ENCODE results near the gene COBL. TPM values are rescaled to one million over a fixed set of nuclear protein-coding genes. Genes with fewer than 3 reads are reported as not detected.

Gene COBL
- total RNA-seq, 2 experiments from 2014 or later, result not detected

- ATAC-seq (ENCODE audit: low read depth) (no peak), DNase-seq (no peak)
- H3K4me3 Mint-ChIP-seq, result no peak overlapping the region
- H3K27ac Mint-ChIP-seq, result no peak overlapping the region
- H3K36me3 Mint-ChIP-seq, result no peaks in the 10 kb centered on the region
- POLR2A ChIA-PET, result no interaction called here
- peaks cover 13% of the 10 kb centered on the region for H3K27me3 Mint-ChIP-seq
- H3K4me1 Mint-ChIP-seq, result peaks cover 2% of the 10 kb centered on the region
- H3K9me3 Mint-ChIP-seq, result no peaks in the 10 kb centered on the region
Observed at GRCh38 chr7:51161937-51162336, 154.7 kb downstream of the COBL start.

- no peak for ATAC-seq (ENCODE audit: low read depth)
- POLR2A ChIA-PET, result no interaction called here
- no peaks in the 10 kb centered on the region for H3K9me3 Mint-ChIP-seq
- H3K4me1 Mint-ChIP-seq, result peaks cover 2% of the 10 kb centered on the region
- no peak overlapping the region for H3K4me3 Mint-ChIP-seq
- H3K27ac Mint-ChIP-seq, result no peak overlapping the region
- no peaks in the 10 kb centered on the region for H3K36me3 Mint-ChIP-seq
- H3K27me3 Mint-ChIP-seq, result peaks cover 14% of the 10 kb centered on the region
- peak; percentile 66 for DNase-seq
Observed at GRCh38 chr7:51160990-51161615, 155.5 kb downstream of the COBL start.

GRCh38 chr7:51160411-51160810 lies 156.2 kb downstream of the COBL start:
- Mint-ChIP-seq H3K27me3 (peaks cover 15% of the 10 kb centered on the region), H3K9me3 (no peaks in the 10 kb centered on the region), H3K4me1 (peaks cover 2% of the 10 kb centered on the region), H3K36me3 (no peaks in the 10 kb centered on the region), H3K27ac (no peak overlapping the region), H3K4me3 (no peak overlapping the region)
- ATAC-seq (ENCODE audit: low read depth) (no peak), DNase-seq (no peak)
- POLR2A ChIA-PET, result no interaction called here

DNA sequence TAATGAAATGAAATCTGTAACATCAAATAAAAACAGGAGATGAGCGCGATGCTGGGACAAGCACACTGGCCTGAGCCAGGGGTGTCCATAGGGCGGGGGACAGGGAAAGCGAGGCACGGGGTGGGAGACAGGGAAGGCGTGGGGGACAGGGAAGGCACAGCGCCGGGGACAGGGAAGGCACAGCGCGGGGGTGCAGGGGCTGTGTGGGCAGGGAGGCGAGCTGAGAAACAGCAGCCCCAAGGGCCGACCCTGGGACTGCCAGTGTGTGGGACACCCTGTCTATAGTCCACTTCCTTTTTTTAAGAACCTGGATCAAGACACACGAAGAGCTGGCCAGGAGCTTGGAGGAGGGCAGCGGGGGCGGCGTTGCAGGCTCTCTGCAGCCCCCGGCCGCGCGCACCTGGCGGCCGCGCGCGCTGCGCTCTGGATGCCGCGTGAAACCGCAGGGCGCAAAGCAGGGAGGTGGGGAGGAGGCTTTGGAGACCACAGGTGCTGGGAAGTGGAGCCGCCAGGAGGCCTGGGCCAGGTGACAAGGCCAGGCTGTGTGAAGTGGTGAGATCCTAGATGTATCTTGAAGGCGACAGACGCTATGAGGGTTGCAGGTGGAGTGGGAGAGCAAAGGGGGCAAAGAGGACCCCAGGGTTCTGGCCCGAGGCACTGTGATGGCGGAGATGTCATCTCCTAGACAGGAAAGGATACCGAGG lies 157.7 kb downstream of the COBL start:
- H3K27me3 Mint-ChIP-seq, result peaks cover 16% of the 10 kb centered on the region
- DNase-seq (no peak), ATAC-seq (ENCODE audit: low read depth) (no peak)
- no peaks in the 10 kb centered on the region for H3K36me3 Mint-ChIP-seq
- H3K27ac Mint-ChIP-seq, result no peak overlapping the region
- H3K4me1 Mint-ChIP-seq, result peaks cover 2% of the 10 kb centered on the region
- no peak overlapping the region for H3K4me3 Mint-ChIP-seq
- no peaks in the 10 kb centered on the region for H3K9me3 Mint-ChIP-seq
- POLR2A ChIA-PET, result no interaction called here

DNA sequence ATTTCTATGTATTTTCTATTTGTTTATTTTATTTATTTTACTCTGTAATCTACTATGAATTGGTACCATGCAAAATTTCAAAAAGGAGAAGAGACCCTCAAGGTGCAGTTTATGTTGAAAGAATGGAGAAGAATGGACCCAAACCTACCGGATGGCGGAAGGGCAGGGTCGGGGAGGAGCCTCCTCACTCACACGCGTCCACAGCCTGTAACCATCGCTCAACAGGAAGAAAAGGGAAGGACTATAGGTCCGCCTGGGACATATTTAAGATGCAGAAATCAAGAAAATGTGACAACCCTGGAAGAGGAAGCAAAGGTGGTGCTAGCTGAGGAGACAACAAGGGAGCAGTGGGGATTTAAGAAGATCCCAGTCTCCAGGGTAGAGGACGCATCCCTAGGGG lies 158.4 kb downstream of the COBL start:
- H3K27ac Mint-ChIP-seq, result no peak overlapping the region
- no peak for ATAC-seq (ENCODE audit: low read depth)
- H3K4me1 Mint-ChIP-seq, result no peaks in the 10 kb centered on the region
- no peak overlapping the region for H3K4me3 Mint-ChIP-seq
- H3K36me3 Mint-ChIP-seq, result no peaks in the 10 kb centered on the region
- peaks cover 16% of the 10 kb centered on the region for H3K27me3 Mint-ChIP-seq
- DNase-seq, result no peak
- POLR2A ChIA-PET, result no interaction called here
- no peaks in the 10 kb centered on the region for H3K9me3 Mint-ChIP-seq

GRCh38 chr7:51154201-51154600 lies 162.4 kb downstream of the COBL start:
- Mint-ChIP-seq H3K27ac (no peak overlapping the region), H3K4me3 (no peak overlapping the region), H3K4me1 (no peaks in the 10 kb centered on the region), H3K9me3 (no peaks in the 10 kb centered on the region), H3K36me3 (no peaks in the 10 kb centered on the region), H3K27me3 (peaks cover 16% of the 10 kb centered on the region)
- ATAC-seq (ENCODE audit: low read depth), result no peak
- no peak for DNase-seq
- POLR2A ChIA-PET, result no interaction called here

DNA sequence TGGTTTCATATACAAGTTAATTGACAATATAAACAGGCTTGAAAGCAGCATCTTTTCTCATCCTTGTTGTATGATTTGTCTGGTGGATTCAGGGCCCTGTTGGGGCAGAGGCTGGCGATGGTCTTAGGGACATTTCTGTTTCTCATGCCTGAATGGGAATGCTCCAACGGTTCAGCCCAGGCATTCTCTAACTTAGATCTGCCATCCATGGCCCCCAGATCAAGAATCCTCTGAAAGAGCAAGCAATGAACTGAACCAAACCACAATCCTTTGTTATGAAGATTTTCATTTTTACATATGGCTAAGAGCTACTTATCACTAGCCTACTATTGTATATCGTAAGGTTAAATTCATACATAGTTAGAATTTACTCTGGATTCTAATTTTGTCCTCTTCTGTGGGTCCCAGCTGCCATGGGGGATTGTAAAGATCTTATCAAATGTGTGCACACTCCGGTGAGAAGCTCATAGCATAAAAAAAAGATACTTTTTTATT lies 163.9 kb downstream of the COBL start:
- H3K4me1 Mint-ChIP-seq, result no peaks in the 10 kb centered on the region
- POLR2A ChIA-PET, result no interaction called here
- H3K27ac Mint-ChIP-seq, result no peak overlapping the region
- H3K9me3 Mint-ChIP-seq, result no peaks in the 10 kb centered on the region
- peaks cover 16% of the 10 kb centered on the region for H3K27me3 Mint-ChIP-seq
- no peaks in the 10 kb centered on the region for H3K36me3 Mint-ChIP-seq
- DNase-seq (no peak), ATAC-seq (ENCODE audit: low read depth) (no peak)
- no peak overlapping the region for H3K4me3 Mint-ChIP-seq

DNA sequence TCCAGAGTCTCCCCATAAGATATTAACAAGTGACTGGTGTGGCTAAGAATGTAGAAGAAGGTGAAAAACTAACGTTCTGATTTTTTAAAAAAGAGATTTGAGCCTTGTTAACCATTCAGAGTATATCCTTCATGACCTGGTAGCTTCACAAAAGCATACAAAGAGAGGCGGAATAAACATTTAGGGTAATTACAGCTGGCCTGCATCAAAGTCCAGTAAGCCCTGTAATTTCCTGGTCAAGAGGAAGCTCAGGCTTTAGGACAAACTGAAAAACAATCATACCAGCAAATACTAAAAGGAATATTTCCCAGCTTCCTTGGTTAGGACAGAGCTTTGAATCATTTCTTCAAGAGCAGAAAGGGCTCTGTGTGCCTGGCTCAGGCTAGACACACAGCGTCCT lies 165.2 kb downstream of the COBL start:
- Mint-ChIP-seq H3K36me3 (no peaks in the 10 kb centered on the region), H3K27ac (no peak overlapping the region), H3K4me3 (no peak overlapping the region), H3K9me3 (peaks cover 2% of the 10 kb centered on the region), H3K27me3 (peaks cover 8% of the 10 kb centered on the region), H3K4me1 (no peaks in the 10 kb centered on the region)
- ATAC-seq (ENCODE audit: low read depth), result no peak
- no peak for DNase-seq
- POLR2A ChIA-PET, result no interaction called here

DNA sequence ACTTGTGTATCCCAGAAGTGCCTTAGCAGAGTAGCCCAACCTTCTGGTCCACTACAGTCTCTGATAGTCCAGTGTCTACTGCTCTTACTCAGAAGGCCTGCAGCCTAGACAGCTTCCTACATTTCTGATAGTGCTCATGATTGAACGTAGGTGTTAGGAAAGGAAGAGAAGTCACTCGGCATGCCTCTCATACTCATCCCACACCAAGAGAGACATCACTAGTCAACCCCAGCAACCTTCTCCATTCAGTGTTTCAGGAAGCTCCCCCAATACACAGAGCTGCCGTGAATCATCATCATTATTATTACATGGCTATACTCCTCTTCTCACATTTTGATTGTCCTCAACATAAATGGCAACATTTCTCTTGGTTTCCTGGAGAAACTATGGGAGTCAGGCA lies 166.4 kb downstream of the COBL start:
- peaks cover 4% of the 10 kb centered on the region for H3K27me3 Mint-ChIP-seq
- ATAC-seq (ENCODE audit: low read depth) (no peak), DNase-seq (no peak)
- H3K27ac Mint-ChIP-seq, result no peak overlapping the region
- no peaks in the 10 kb centered on the region for H3K36me3 Mint-ChIP-seq
- POLR2A ChIA-PET, result no interaction called here
- H3K4me3 Mint-ChIP-seq, result no peak overlapping the region
- H3K4me1 Mint-ChIP-seq, result no peaks in the 10 kb centered on the region
- H3K9me3 Mint-ChIP-seq, result peaks cover 2% of the 10 kb centered on the region

GRCh38 chr7:51148216-51148615 lies 168.4 kb downstream of the COBL start:
- H3K27me3 Mint-ChIP-seq, result no peaks in the 10 kb centered on the region
- H3K4me3 Mint-ChIP-seq, result no peak overlapping the region
- POLR2A ChIA-PET, result no interaction called here

GRCh38 chr7:51146816-51147586 lies 169.6 kb downstream of the COBL start:
- POLR2A ChIA-PET, result no interaction called here

More at GRCh38 chr7:51148216-51148615, 168.4 kb downstream of the COBL start:
- H3K4me1 Mint-ChIP-seq, result no peaks in the 10 kb centered on the region
- no peaks in the 10 kb centered on the region for H3K36me3 Mint-ChIP-seq
- no peak overlapping the region for H3K27ac Mint-ChIP-seq
- peaks cover 2% of the 10 kb centered on the region for H3K9me3 Mint-ChIP-seq
- DNase-seq, result no peak
- ATAC-seq (ENCODE audit: low read depth), result no peak

DNA sequence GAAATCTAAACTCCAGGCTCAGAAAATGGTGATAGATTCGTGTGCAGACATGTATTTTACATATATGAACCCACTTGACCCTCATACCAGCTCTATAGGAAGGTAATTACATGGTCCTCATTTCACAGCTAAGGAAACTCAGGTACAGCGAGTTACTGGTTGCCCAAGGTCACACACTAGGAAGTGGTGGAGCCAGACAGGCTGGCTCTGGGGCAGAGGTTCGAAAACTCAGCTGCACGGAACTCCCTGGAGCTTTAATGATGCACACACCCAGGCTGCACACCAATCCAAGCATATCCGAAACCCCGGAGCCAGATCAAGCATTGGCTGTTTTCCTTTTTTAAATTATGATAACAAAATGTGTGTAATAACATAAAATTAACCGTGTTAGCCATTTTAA lies 172.4 kb downstream of the COBL start:
- Mint-ChIP-seq H3K27me3 (peaks cover 15% of the 10 kb centered on the region), H3K4me1 (peaks cover 14% of the 10 kb centered on the region), H3K36me3 (no peaks in the 10 kb centered on the region), H3K27ac (no peak overlapping the region), H3K9me3 (peaks cover 2% of the 10 kb centered on the region), H3K4me3 (no peak overlapping the region)
- POLR2A ChIA-PET, result no interaction called here
- no peak for ATAC-seq (ENCODE audit: low read depth)
- DNase-seq, result no peak

More at GRCh38 chr7:51146816-51147586, 169.6 kb downstream of the COBL start:
- H3K4me3 Mint-ChIP-seq, result no peak overlapping the region
- H3K27ac Mint-ChIP-seq, result no peak overlapping the region
- peaks cover 2% of the 10 kb centered on the region for H3K9me3 Mint-ChIP-seq
- peaks cover 5% of the 10 kb centered on the region for H3K27me3 Mint-ChIP-seq
- H3K4me1 Mint-ChIP-seq, result peaks cover 3% of the 10 kb centered on the region
- no peaks in the 10 kb centered on the region for H3K36me3 Mint-ChIP-seq
- DNase-seq, result no peak
- no peak for ATAC-seq (ENCODE audit: low read depth)

GRCh38 chr7:51142741-51143385 lies 173.7 kb downstream of the COBL start:
- DNase-seq, result no peak
- H3K4me1 Mint-ChIP-seq, result peaks cover 14% of the 10 kb centered on the region
- no peaks in the 10 kb centered on the region for H3K36me3 Mint-ChIP-seq
- H3K27ac Mint-ChIP-seq, result no peak overlapping the region
- H3K27me3 Mint-ChIP-seq, result peaks cover 15% of the 10 kb centered on the region
- ATAC-seq (ENCODE audit: low read depth), result no peak
- POLR2A ChIA-PET, result no interaction called here
- no peak overlapping the region for H3K4me3 Mint-ChIP-seq
- peaks cover 2% of the 10 kb centered on the region for H3K9me3 Mint-ChIP-seq

Measured in activated naive CD8-positive, alpha-beta T cell treated with anti-CD3 and anti-CD28 coated beads, Interleukin-2, amount 10 ng/mL, durations not matched to agents 7 days and 5 days (primary cell).